ENCODE measurements around the gene VAV2. TPM values are rescaled to one million over a fixed set of nuclear protein-coding genes. Genes with fewer than 3 reads are reported as not detected.
A peak's percentile ranks its signal among the peaks of the same experiment; 100 is the strongest.
"Not testable (repeated sequence)": the region's sequence is repeated elsewhere in the genome, so short reads cannot be mapped to it uniquely, and the experiment has no call there.

VAV2 gene
- total RNA-seq, 1 donor from 2014 or later = 7.6 TPM

DNA sequence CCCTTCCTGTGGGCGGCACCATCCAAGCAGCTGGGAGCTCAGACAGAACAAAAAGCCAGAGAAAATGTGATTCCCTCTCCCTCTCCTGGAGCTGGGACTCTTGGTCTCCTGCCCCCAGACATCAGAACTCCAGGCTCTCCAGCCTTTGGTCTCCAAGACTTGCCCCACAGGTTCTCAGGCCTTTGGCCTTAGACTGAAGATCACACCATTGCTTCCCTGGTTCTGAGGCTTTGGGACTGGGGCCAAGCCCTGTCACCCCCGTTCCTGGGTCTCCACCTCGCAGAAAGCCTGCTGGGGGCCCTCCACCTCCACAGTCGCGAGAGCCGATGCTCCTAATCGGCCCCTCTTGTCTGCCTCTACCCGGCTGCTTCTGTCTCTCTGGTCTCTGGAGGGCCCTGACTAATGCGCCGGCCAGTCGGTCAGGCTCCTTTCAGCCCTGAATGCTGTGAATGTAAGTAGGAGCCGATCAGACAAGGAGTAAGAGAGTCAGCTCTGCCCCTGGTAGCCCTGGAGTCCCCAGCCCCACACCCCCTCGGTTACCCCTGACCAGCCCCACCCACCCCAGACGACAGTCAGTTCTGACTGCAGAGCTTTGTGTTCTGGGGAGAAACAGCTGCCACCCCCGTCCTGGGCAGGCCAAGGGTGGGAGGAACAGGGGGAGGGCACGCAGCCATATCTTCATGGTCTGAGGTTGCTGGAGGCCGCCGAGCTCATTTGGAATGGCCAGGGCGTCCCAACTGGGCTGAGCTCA lies 57.5 kb downstream of the VAV2 start:
- ATAC-seq (peak; percentile 62), DNase-seq (ENCODE audit: missing footprints) (no peak)
- intact Hi-C loops (cut with DNase I) = no loop called here

DNA sequence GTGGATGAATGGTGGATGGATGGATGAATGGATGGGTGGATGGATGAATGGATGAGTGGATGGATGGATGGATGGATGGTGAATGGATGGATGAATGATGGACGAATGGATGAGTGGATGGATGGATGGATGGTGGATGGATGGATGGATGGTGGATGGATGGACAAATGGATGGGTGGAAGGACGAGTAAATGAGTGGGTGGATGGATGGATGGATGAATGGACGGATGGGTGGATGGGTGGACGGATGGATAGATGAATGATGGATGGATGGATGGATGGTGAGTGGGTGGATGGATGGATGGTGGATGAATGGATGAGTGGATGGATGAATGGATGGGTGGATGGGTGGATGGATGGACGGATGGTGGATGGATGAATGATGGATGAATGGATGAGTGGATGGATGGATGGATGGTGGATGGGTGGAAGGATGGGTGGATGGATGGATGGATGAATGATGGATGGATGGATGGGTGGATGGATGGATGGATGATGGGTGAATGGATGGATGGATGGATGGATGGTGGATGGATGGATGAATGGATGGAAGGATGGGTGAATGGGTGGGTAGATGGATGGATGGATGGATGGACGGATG lies 58.6 kb downstream of the VAV2 start:
- ATAC-seq (no peak), DNase-seq (ENCODE audit: missing footprints) (no peak)
- intact Hi-C loops (cut with DNase I) = no loop called here

DNA sequence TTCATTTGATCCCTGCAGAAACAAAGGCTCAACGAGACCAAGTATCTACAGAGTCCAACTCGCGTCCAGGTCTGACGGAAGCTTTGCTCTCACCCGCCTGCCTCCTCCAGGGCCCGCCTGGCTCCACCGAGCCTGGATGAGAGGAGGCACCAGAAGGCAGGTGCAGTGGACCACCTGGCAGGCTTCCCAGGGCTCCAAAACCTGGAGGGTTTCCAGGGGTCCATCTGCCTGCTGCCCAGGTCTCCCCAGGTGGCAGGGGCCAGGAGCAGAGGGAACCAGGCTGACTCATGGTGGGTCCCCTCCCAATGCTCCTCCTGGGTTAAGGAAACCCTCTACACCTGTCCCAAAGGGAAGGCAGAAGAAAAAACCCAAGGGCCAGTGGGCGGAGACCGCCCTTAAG lies 59.5 kb downstream of the VAV2 start:
- no peak for ATAC-seq
- no peak for DNase-seq (ENCODE audit: missing footprints)
- intact Hi-C loops (cut with DNase I) = no loop called here

DNA sequence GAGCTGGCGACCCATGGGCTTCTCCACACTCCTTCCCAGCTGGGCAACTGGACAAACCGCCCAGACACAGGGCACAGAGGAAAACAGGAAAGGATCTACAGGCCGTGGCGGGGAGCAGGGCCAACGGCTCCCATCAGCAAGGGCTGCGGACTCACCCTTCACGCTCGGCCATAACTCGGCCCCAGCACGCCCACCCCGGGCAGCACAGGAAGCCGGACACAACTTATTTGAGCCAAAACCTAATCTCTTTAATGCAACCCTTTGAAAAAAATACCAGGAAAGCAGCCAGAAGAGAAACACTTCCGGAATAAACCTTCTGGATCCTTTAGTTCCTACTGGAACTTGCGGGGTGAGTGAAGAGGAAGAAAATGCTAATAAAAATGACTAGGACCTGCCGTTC lies 59.9 kb downstream of the VAV2 start:
- DNase-seq (ENCODE audit: missing footprints) (no peak), ATAC-seq (peak; percentile 21)
- intact Hi-C loops (cut with DNase I) = no loop called here

DNA sequence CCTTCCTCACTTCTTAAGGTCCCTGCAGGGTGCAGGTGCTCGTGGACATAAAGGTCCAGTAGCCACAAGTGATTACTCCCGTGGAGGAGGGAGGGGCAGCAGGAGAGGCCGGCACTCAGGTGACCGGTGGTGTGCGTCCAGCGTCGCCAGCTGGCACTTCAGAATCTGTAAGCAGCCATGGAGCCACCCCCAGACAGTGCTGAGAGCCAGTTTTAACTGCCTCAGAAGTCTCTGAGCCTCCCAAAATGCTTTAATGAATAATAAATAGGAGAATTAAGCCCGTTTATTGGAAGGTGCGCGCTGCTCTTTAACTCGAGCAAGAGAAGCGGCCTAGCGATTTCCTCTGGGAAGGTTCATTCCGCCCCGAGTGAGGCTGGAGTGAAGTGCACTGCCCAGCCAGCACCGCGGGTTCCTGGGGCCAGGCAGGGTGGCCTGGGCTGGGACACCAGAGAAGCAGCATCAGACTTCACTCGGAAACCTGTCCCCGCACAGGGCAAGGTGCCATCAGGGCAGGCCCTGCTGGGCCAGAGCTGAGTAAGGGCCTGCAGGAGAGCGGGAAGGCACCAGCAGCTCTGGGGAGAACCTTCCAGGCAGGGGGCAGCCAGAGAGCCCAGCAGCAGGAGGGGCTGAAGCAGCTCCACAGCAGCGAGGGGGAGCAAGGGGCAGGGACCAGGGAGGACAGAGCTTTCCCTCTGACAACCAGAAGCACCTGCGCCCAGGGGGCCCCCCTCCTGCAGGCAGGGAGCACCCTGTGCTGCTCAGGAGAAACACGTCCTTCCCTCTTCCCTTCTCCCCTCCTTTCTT lies 61.2 kb downstream of the VAV2 start:
- intact Hi-C loops (cut with DNase I) = no loop called here
- DNase-seq (ENCODE audit: missing footprints) = no peak

DNA sequence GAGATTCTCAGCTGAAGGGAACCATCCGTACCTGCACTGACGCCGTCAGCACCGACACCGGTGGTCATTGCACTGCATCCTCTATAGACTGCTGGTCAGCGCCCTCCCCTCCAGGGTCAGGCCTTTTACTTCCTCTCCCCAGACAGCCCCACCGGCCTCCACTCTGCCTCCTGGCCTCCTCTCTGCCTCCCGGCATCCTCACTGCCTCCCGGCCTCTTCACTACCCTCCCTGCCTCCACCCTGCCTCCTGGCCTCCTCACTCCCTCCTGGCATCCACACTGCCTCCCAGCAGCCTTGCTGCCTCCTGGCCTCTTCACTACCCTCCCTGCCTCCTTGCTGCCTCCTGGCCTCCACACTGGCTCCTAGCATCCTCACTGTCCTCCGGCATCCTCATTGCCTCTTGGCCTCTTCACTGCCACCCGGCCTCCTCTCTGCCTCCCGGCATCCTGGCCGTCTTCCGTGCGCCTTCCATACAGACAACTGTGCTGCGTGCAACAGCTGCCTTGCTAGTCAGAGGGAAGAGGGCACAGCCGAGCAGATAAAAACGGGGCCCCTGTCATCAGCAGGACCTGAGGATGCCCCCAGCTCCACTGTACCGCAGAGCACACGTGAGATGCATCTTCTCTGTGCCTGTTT lies 62.0 kb downstream of the VAV2 start:
- intact Hi-C loops (cut with DNase I) = no loop called here
- no peak for ATAC-seq
- no peak for DNase-seq (ENCODE audit: missing footprints)

More for the DNA sequence above, 61.2 kb downstream of the VAV2 start:
- ATAC-seq = no peak

DNA sequence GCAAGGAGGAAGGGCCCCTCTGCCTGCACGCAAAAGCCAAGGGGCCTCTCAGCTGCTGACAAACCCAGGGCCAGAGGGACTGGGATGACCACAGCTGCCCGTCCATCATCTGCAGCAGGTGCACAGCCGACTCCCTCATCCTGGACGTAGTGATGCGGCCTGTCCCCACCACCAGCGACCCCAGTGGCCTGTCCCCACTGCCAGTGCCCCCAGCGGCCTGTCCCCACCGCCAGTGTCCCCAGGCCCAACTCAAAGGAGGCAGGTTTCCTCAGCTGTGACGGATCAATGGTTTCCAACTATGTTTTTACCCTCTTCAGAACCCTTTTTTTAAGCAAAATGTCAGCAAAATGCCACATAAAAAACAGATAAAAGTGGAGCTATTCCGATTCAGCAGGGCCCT lies 62.5 kb downstream of the VAV2 start:
- no peak for ATAC-seq
- DNase-seq (ENCODE audit: missing footprints) = no peak
- intact Hi-C loops (cut with DNase I) = no loop called here

DNA sequence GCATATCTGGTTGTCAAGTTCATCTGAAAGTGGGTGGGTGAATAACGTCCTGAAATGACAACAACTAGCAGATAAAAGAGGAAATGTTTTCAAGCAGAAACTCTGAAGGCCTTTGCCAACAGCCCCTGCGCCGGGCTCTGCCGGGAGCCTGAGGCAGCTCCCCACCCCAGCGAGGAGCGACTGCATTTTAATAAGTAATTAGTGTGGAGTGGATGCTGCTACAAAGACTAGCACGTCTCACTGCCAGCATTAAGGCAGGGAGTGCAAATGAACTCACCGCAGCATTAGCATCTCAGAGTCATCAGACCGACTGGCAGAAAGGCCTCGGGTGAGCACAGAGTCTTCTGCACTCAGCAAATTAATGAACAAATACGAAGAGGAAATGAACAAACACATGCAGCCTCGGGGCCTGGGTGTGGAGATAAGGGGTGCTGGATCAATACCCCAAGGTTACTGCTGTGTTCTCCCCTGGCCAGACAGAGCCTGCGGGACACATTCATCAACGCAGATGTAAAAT lies 63.8 kb downstream of the VAV2 start:
- intact Hi-C loops (cut with DNase I) = no loop called here

DNA sequence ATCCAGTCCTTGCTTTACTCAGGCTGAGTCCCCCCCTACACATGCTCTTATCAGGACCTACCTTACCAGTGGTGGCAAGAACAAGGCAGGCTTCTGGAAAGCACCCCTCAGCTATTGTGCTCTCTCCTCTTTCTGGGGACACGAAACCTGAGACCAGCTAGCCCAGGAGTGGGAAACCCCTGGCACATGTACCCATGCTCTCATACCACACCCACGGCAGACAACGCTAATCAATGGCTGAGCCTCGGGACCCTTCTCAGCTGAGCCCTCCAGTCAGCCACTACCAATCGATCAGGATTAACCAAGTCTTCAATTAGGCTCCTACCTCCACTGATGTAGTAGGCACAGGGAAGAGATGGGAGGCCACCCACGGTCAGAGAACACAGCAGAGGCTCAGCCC lies 65.1 kb downstream of the VAV2 start:
- ATAC-seq = no peak
- intact Hi-C loops (cut with DNase I) = no loop called here

More for the DNA sequence above, 63.8 kb downstream of the VAV2 start:
- ATAC-seq (no peak), DNase-seq (ENCODE audit: missing footprints) (no peak)

DNA sequence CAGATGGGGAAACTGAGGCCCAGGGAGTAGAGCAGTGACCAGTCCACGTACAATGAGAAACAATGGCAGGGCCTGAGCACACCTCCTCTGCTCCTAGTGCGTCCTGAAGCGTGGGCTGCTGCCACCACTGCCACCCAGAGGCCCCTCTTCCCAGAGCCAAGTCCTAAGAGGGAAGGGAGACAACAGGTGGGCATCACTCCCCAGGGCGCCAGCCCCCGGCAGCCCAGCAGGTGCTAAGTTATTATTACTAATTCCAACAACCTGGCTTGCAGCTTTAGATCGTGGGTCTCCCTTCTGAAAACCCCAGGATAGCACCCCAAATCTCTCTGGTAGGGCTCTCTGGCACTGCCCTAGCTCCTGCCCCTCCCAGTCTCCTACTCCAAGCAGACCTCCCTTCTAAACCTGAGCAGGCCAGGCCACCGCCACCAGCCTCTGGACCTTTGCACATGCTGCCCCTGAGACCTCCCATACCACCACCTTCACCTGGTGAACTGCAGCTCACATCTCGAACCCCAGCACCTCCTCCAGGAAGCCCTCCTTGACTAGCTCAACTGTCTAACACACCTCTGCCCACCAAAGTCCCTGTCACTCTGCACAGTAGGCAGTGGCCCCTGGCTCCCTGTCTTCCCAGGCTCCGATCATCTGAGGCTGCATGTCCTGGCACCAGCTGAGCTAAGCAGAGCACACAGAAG lies 65.8 kb downstream of the VAV2 start:
- intact Hi-C loops (cut with DNase I) = no loop called here
- ATAC-seq (no peak), DNase-seq (ENCODE audit: missing footprints) (no peak)

More for the DNA sequence above, 65.1 kb downstream of the VAV2 start:
- no peak for DNase-seq (ENCODE audit: missing footprints)

DNA sequence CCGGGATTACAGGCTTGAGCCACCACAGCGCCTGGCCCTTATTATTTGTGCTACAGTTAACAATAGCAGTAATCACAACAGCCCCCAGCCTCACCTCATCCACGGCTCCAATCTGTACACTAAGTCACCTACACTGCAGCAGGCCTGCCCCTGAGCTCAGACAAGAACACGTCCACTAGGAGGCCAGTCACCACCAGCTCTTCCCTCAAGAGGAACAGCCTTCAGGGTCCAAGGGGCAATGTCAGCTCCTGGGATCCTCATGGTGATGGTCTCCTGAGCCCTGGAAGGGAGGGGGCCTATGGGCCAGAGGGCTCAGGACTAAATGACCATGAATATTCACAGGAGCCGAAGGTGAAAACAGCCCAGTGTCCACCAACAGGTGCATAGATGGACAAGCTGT lies 67.7 kb downstream of the VAV2 start:
- no peak for DNase-seq (ENCODE audit: missing footprints)
- no peak for ATAC-seq
- intact Hi-C loops (cut with DNase I) = no loop called here

DNA sequence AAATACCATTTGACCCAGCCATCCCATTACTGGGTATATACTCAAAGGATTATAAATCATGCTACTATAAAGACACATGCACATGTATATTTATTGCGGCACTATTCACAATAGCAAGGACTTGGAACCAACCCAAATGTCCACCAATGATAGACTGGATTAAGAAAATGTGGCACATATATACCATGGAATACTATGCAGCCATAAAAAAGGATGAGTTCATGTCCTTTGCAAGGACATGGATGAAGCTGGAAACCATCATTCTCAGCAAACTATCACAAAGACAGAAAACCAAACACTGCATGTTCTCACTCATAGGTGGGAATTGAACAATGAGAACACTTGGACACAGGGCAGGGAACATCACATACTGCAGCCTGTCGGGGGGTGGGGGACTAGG lies 68.5 kb downstream of the VAV2 start:
- intact Hi-C loops (cut with DNase I); DNase-seq (ENCODE audit: missing footprints); ATAC-seq: not testable (repeated sequence)

DNA sequence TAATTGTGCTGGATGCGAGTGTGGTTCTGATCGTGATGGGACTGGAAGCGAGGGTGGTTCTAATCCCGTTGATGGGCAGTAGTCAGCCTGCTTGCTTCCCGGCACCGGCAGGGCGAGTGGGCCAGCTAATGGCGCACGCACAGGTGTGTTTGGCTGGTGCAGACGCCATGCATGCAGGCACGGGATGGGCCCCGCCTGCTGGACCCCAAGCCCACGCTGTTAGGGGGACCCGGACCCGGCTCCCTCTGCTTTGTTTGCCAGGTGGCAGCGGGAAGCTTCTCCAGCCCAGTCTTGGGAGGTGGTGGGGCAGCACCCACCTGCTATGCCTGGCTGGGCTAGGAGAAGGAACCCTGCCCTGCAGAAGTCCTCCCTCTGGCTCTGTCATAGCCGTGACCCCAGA lies 70.3 kb downstream of the VAV2 start:
- no peak for ATAC-seq
- no peak for DNase-seq (ENCODE audit: missing footprints)
- intact Hi-C loops (cut with DNase I) = no loop called here

DNA sequence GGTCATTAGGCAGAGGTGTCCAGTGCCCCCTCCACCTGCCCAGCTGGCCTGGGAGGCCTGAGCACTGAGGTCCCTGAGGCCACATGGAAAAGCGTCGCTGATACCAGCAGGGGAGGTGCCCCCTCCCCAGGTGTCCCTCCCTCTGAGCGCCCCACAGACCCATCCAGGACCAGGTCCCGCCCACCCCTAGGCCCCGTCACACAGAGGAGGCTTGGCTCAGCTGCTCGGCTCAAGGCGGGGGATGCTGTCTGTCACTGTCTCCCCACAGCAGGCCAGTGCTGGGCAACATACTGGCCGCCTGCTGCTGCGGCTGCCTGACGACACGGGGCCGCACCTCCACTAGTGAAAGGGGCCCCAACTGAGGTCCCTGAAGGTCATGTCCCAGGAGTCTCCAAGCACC lies 71.7 kb downstream of the VAV2 start:
- DNase-seq (ENCODE audit: missing footprints) (no peak), ATAC-seq (no peak)
- intact Hi-C loops (cut with DNase I) = no loop called here

DNA sequence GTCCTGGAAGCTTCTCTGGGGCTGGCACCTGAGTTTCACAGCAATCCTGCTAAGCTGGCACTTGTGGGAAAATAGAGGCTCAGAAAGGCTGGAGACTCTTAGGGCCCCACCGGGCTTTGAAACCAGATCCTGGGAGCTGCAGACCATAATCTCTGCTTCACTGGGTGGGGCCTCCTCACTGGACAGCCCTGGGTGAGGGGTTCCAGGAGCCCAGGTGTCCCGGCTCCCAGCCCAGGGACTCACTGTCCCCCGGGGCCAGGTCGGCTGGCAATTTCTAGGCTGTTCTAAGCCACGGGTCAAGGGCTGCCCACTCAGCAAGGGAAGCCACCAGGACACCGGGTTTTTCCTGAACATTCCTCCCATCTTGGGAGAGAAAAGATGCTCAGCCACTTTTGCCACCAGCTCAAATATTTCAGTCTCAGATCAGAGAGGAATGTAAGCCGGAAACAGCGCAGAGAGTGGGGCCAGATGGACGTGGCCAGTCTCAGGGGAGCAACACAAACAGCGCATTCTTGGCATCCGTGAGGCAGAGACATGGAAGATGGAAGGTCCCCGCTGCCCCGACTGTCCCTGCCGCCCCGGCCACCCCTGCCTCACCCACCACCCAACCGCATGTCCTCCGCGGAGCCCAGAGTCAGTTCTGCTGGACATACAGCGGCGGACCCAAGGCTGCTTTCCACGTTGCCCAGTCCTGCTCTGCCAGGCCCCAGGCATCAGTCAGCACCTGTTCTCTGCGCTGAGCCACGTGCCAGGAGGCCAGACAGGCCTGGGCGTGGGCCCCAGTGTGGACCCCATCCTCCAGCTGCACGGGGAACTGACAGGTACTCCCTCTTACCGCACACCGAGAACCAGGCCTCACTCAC lies 72.6 kb downstream of the VAV2 start:
- DNase-seq (ENCODE audit: missing footprints) = no peak
- peak; percentile 23 for ATAC-seq
- intact Hi-C loops (cut with DNase I) = loop anchor here (5.0 kb wide), 1 partner anchor 73 kb away; the partner anchor contains the start of gene VAV2

DNA sequence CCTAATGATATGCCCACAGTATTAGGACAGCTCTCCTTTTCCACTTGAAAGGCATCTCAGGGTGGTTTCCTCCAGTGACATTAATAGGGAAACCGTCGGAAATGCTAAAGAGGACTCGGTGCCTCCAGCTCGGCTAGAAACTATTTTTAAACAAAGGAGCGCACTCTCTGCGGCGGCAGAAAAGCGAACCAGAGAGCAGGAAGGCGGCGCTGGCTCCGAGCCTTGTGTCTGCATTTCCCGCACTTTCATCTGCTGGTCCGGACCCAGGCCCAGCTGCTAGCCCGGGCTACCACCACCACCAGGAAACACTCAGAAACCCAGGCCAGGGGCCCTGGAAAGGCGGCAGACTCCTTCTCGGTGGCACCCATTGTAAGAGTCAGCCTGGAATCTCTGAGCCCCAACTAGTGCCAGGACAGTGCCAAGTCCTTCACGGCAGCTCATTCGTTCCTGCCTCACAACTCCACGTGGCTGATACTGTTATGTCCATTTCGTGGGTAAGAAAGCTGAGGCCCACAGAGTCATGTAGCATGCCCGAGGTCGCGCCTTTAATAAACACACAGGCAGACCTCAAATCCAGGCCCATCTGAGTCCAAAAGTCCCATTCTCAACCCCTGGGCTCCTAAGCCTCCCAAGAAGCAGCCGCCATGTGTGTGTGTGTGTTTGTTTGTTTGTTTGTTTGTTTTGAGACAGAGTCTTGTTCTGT lies 73.9 kb downstream of the VAV2 start:
- no peak for DNase-seq (ENCODE audit: missing footprints)
- ATAC-seq = no peak
- intact Hi-C loops (cut with DNase I) = loop anchor here (5.0 kb wide), 1 partner anchor 74 kb away; the partner anchor contains the start of gene VAV2

DNA sequence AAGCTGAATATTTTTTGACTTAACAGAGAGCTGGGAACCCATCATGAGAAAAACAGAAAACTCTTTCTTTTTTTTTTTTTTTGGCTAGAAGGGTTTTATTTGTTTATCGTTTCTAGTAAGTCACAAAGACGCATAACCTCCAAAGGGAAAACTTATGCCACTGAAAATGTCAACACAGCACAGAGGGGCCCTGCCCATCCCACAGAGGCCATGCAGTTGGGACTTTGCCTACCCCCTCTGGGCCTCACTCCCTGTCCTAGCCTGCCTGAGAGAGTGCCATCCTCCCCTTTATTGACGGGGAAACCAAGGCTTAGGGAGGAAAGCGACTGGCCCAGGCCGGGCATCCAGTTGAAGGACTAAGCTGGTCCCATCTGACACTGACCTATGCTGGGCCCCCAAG lies 74.7 kb downstream of the VAV2 start:
- intact Hi-C loops (cut with DNase I) = loop anchor here (5.0 kb wide), 1 partner anchor 75 kb away; the partner anchor contains the start of gene VAV2
- DNase-seq (ENCODE audit: missing footprints) = no peak

More for the DNA sequence above, 74.7 kb downstream of the VAV2 start:
- ATAC-seq = no peak

All from Right ventricle myocardium inferior (tissue), 1 donor.